Endothelial cell of umbilical vein (primary cell): Measurements from ENCODE around the gene PARP12. TPM values are rescaled to one million over a fixed set of nuclear protein-coding genes. Genes with fewer than 3 reads are reported as not detected.

Source experiments
- BruUV-seq: library from RNA; stranded (reverse); fragments of 400-500 nt; replicated peaks from 2 replicates; lab custom pipeline; 2021; lab: Mats Ljungman, UMichigan
- CTCF ChIA-PET: fragments of 300-600, 350-600 bp; sonication (Branson Sonifier 250); formaldehyde crosslinking; loops from one replicate; lab custom pipeline; 2021; ENCODE audit warnings: antibody characterized with exemption, inconsistent platforms; lab: Charles Lee
- POLR2A ChIA-PET: fragments of 300-600, 350-600 bp; sonication (Branson Sonifier 250); formaldehyde crosslinking; loops from one replicate; lab custom pipeline; 2021; ENCODE audit warnings: antibody characterized with exemption, inconsistent platforms; lab: Charles Lee
- DNase-seq: peaks from one replicate; pipeline ENCODE4 v3.0.0-alpha.2; 2011; ENCODE audit warnings: low read depth, low spot score
- FAIRE-seq: peaks from 2 replicates; lab custom pipeline; 2011; peaks lifted over from hg19 to GRCh38; lab: Jason Lieb, UNC
- H2AFZ ChIP-seq: 2 replicates; pipeline ENCODE4 v1.6.0; 2012; ENCODE audit warnings: low read depth, low read length, control low read depth, inconsistent platforms
- H3K27ac ChIP-seq: 2 replicates; pipeline ENCODE4 v1.5.1; 2011; ENCODE audit warnings: low read depth, mild to moderate bottlenecking, control low read depth, low read length, moderate library complexity; ENCODE audit not compliant: insufficient read depth
- H3K27me3 ChIP-seq, 2 experiments: 2 replicates each; pipeline versions ENCODE4 v1.6.0 to v1.6.1; 2011; ENCODE audit warnings: low read length in 2 of 2, mixed read lengths in 1 of 2; ENCODE audit not compliant: control insufficient read depth in 2 of 2, insufficient read depth in 2 of 2
- H3K36me3 ChIP-seq, 2 experiments: 2 replicates in 1 of 2; 3 replicates in 1 of 2; pipeline ENCODE4 v1.5.1; 2011; ENCODE audit warnings: low read length in 2 of 2, mild to moderate bottlenecking in 1 of 2, moderate library complexity in 1 of 2; ENCODE audit not compliant: control insufficient read depth in 2 of 2, insufficient read depth in 2 of 2; ENCODE audit errors: extremely low read depth in 1 of 2
- H3K4me1 ChIP-seq: 3 replicates; pipeline ENCODE4 v1.5.1; 2011; ENCODE audit warnings: mild to moderate bottlenecking, low read length; ENCODE audit not compliant: control insufficient read depth, insufficient read depth; ENCODE audit errors: extremely low read depth
- H3K4me2 ChIP-seq: 2 replicates; pipeline ENCODE4 v1.6.1; 2011; ENCODE audit warnings: low read length, control low read depth, mixed read lengths; ENCODE audit not compliant: insufficient read depth
- H3K4me3 ChIP-seq, 3 experiments: fragments of 200-600 bp in 1 of 3; sonication (generic), shearing (Covaris generic) in 1 of 3; replicated peaks in 1 of 3; 2 replicates each; pipeline ENCODE4 v1.5.1; 2011 to 2016; ENCODE audit warnings: control low read depth in 3 of 3, low read length in 3 of 3, mild to moderate bottlenecking in 2 of 3, inconsistent platforms in 1 of 3, low read depth in 1 of 3, moderate library complexity in 1 of 3; ENCODE audit not compliant: insufficient read depth in 1 of 3
- H3K79me2 ChIP-seq: 2 replicates; pipeline ENCODE4 v1.6.0; 2012; ENCODE audit warnings: low read length, inconsistent platforms; ENCODE audit not compliant: control insufficient read depth, insufficient read depth
- H3K9ac ChIP-seq: replicated peaks from 2 replicates; pipeline ENCODE3; 2011; ENCODE audit warnings: low read length, control low read depth; ENCODE audit not compliant: insufficient read depth; ENCODE audit errors: extremely low read depth
- H3K9me1 ChIP-seq: replicated peaks from 3 replicates; pipeline ENCODE4 v1.6.0; 2011; ENCODE audit warnings: mild to moderate bottlenecking, low read length; ENCODE audit not compliant: control insufficient read depth, insufficient read depth; ENCODE audit errors: extremely low read depth
- H3K9me3 ChIP-seq: replicated peaks from 2 replicates; pipeline ENCODE4 v1.5.1; 2012; ENCODE audit warnings: low read length, inconsistent platforms; ENCODE audit not compliant: control insufficient read depth, insufficient read depth
- H4K20me1 ChIP-seq: replicated peaks from 2 replicates; pipeline ENCODE3; 2011; ENCODE audit warnings: mild to moderate bottlenecking, low read length; ENCODE audit not compliant: control insufficient read depth, insufficient read depth; ENCODE audit errors: extremely low read depth
- CTCF ChIP-seq, 2 donors: IDR thresholded peaks; 1 replicate in 1 of 2; 2 replicates in 1 of 2; pipeline ENCODE4 v1.5.1; 2011; ENCODE audit warnings: low read length in 2 of 2, mild to moderate bottlenecking in 2 of 2, moderate library complexity in 2 of 2, control low read depth in 1 of 2, inconsistent platforms in 1 of 2, low read depth in 1 of 2; ENCODE audit not compliant: insufficient read depth in 1 of 2; ENCODE audit errors: extremely low read depth in 1 of 2
- EZH2 ChIP-seq: IDR thresholded peaks from 2 replicates; pipeline ENCODE4 v1.6.1; 2012; ENCODE audit warnings: borderline replicate concordance, low read depth, mild to moderate bottlenecking, moderate library complexity, low read length, inconsistent platforms; ENCODE audit not compliant: severe bottlenecking
- FOS ChIP-seq: IDR thresholded peaks from 2 replicates; pipeline ENCODE4 v1.6.1; 2011; ENCODE audit warnings: mild to moderate bottlenecking, low read length, moderate library complexity, borderline replicate concordance; ENCODE audit not compliant: insufficient read depth
- GATA2 ChIP-seq: IDR thresholded peaks from 2 replicates; pipeline ENCODE4 v1.7.0; 2011; ENCODE audit warnings: low read depth, mild to moderate bottlenecking, moderate library complexity, mixed read lengths, low read length; ENCODE audit not compliant: insufficient read length, insufficient read depth
- JUN ChIP-seq: IDR thresholded peaks from 2 replicates; pipeline ENCODE4 v1.6.1; 2011; ENCODE audit warnings: borderline replicate concordance, low read depth; ENCODE audit not compliant: insufficient read length, insufficient read depth
- MAX ChIP-seq: IDR thresholded peaks from 2 replicates; pipeline ENCODE4 v1.6.1; 2011; ENCODE audit not compliant: insufficient read depth, insufficient read length
- POLR2A ChIP-seq: IDR thresholded peaks from 2 replicates; pipeline ENCODE4 v1.6.1; 2012; ENCODE audit warnings: low read depth, mild to moderate bottlenecking, control low read depth, low read length
- POLR2AphosphoS5 ChIP-seq: IDR thresholded peaks from 2 replicates; pipeline ENCODE4 v1.6.1; 2012; ENCODE audit warnings: low read depth, mild to moderate bottlenecking, control low read depth, low read length, moderate library complexity; ENCODE audit not compliant: insufficient read depth
- dilution Hi-C: fragments of 300-500 bp; cut with MboI; formaldehyde crosslinking; loops from one replicate; pipeline ENCODE4 v1.15.0; 2019; ENCODE audit warnings: low sequenced_read_pairs; ENCODE audit not compliant: extremely low pct_ligation_motif_present
- intact Hi-C: fragments of 100-400 bp; cut with micrococcal nuclease; formaldehyde crosslinking; loops from one replicate; pipeline ENCODE4 v1.10.0; 2022
- polyA plus RNA-seq, 4 experiments: library from polyadenylated mRNA; depleted of rRNA in 3 of 4; stranded (reverse) in 3 of 4; unstranded in 1 of 4; fragments of >200 nt; gene quantifications; 2 replicates each; pipeline versions ENCODE4 v1.2.1 to v1.2.3, GENCODE V29; 2011 to 2012; ENCODE audit warnings: missing spikeins in 1 of 4
- total RNA-seq: library from RNA; stranded (reverse); gene quantifications from 2 replicates; pipeline ENCODE4 v1.2.3, GENCODE V29; 2021

The PARP12 gene
- total and polyA plus RNA-seq, 2 donors (not counting 3 experiments of a cell fraction or from before 2014, with no cell fraction given): 65.4 to 83.2 TPM

GRCh38 chr7:140059273-140060242 is 3.2 kb downstream of the PARP12 start:
- CTCF ChIA-PET: interaction anchor here (0.6 to 10.0 kb wide), 10 partner anchors 10 to 560 kb away, joined by 3 to 66 read pairs (median 4); no protein-coding TSS in a partner anchor
- dilution Hi-C loops (no loop called here), intact Hi-C loops (loop anchor here (1.0 to 10.0 kb wide), 3 partner anchors 10 to 265 kb away; no protein-coding TSS in a partner anchor)
- Histone ChIP-seq H3K9ac (peak overlapping the region; percentile 45), H3K9me3 (no peaks in the 10 kb centered on the region), H3K36me3 (peaks cover 6 to 8% of the 10 kb centered on the region in 2 experiments), H3K9me1 (no peaks in the 10 kb centered on the region), H3K27me3 (no peaks in the 10 kb centered on the region), H3K27ac (peak overlapping the region; percentile 84), H4K20me1 (no peaks in the 10 kb centered on the region), H3K4me3 (peak overlapping the region in 1 of 3 experiments; percentile 1), H3K4me2 (peak overlapping the region; percentile 48), H2AFZ (no peak overlapping the region), H3K79me2 (peaks cover 39% of the 10 kb centered on the region), H3K4me1 (peaks cover 36% of the 10 kb centered on the region)
- FAIRE-seq (peak; percentile 94), DNase-seq (peak; percentile 95)
- POLR2A ChIA-PET: interaction anchor here (0.6 to 1.8 kb wide), 3 partner anchors 10 to 1125 kb away, joined by 4 to 5 read pairs (median 4); no protein-coding TSS in a partner anchor
- TF ChIP-seq FOS (peak; percentile 88), GATA2 (peak; percentile 89), POLR2A (no peak), POLR2AphosphoS5 (peak; percentile 62), CTCF (IDR thresholded peaks at IDR 0.05; ENCODE audit: extremely low read depth in 1 of 2, insufficient read depth in 1 of 2, low read depth in 1 of 2, low read length in 2 of 2) (no peak), EZH2 (no peak), JUN (no peak), MAX (no peak)
- no TSS peak for BruUV-seq
